Hepatocyte (in vitro differentiated cells): ENCODE results near the gene LHX4.

Source experiments
- EZH2 ChIP-seq: fragments of 200-600 bp; sonication (generic); IDR thresholded peaks from 2 replicates; pipeline ENCODE4 v1.6.1; 2016; ENCODE audit warnings: antibody characterized with exemption, mild to moderate bottlenecking, borderline replicate concordance
- EZH2phosphoT487 ChIP-seq: fragments of 200-600 bp; sonication (generic); IDR thresholded peaks from one replicate; pipeline ENCODE4 v1.6.1; 2018; ENCODE audit warnings: antibody characterized with exemption, mild to moderate bottlenecking, low read depth, moderate library complexity; ENCODE audit not compliant: unreplicated experiment, severe bottlenecking
- TF ChIP-seq, protein P1 (sequence below): fragments of 200-600 bp; sonication (generic); IDR thresholded peaks from 2 replicates; pipeline ENCODE4 v1.5.1; 2016; ENCODE audit warnings: antibody characterized with exemption, mild to moderate bottlenecking; ENCODE audit not compliant: poor library complexity

DNA sequence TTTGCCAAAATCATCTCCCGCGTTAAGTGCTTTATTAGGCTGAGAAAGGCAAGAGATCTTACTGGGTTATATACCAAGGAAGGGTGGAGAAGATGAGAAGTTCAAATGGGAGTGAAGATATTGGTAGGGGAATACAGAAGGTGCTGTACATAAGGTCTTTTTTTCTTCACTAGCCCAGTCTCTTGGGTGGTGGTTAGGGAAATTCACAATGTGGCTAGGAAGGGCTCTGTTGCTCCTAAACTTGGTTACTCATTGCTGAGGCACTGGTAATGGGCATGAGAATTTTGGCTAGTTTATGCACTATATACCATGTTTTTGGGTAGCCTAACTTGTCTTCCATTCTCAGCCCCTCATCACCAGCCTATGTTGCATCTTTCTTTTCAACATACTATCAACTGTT is 50.6 kb downstream of the LHX4 start:
- TF ChIP-seq EZH2 (no peak), EZH2phosphoT487 (no peak)
- TF ChIP-seq, protein P1, sequence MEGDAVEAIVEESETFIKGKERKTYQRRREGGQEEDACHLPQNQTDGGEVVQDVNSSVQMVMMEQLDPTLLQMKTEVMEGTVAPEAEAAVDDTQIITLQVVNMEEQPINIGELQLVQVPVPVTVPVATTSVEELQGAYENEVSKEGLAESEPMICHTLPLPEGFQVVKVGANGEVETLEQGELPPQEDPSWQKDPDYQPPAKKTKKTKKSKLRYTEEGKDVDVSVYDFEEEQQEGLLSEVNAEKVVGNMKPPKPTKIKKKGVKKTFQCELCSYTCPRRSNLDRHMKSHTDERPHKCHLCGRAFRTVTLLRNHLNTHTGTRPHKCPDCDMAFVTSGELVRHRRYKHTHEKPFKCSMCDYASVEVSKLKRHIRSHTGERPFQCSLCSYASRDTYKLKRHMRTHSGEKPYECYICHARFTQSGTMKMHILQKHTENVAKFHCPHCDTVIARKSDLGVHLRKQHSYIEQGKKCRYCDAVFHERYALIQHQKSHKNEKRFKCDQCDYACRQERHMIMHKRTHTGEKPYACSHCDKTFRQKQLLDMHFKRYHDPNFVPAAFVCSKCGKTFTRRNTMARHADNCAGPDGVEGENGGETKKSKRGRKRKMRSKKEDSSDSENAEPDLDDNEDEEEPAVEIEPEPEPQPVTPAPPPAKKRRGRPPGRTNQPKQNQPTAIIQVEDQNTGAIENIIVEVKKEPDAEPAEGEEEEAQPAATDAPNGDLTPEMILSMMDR, result no peak
